HEK293 (cell line): ENCODE measurements around the gene COX7B2.

Experiments
- PRDM4 ChIP-seq: fragments of 450-650 bp; formaldehyde crosslinking; IDR thresholded peaks from 2 replicates; pipeline ENCODE4 v1.5.1; 2017; ENCODE audit warnings: missing biosample characterization, missing genetic modification characterization
- ZNF600 ChIP-seq: fragments of 450-650 bp; formaldehyde crosslinking; IDR thresholded peaks from 2 replicates; pipeline ENCODE4 v1.5.1; 2016; ENCODE audit warnings: missing biosample characterization, missing genetic modification characterization
- ZSCAN23 ChIP-seq: fragments of 450-650 bp; formaldehyde crosslinking; IDR thresholded peaks from 2 replicates; pipeline ENCODE4 v1.5.1; 2016; ENCODE audit warnings: missing biosample characterization, missing genetic modification characterization
- TF ChIP-seq, protein P1 (sequence below): fragments of 450-650 bp; formaldehyde crosslinking; IDR thresholded peaks from 2 replicates; pipeline ENCODE4 v1.5.1; 2016; ENCODE audit warnings: missing biosample characterization, missing genetic modification characterization

GRCh38 chr4:46819095-46819494, 90.0 kb downstream of the COX7B2 start:
- TF ChIP-seq ZSCAN23 (tag by site-specific recombination): no peak
- no peak for TF ChIP-seq PRDM4 (tag by site-specific recombination)
- no peak for TF ChIP-seq ZNF600
- TF ChIP-seq, protein P1, sequence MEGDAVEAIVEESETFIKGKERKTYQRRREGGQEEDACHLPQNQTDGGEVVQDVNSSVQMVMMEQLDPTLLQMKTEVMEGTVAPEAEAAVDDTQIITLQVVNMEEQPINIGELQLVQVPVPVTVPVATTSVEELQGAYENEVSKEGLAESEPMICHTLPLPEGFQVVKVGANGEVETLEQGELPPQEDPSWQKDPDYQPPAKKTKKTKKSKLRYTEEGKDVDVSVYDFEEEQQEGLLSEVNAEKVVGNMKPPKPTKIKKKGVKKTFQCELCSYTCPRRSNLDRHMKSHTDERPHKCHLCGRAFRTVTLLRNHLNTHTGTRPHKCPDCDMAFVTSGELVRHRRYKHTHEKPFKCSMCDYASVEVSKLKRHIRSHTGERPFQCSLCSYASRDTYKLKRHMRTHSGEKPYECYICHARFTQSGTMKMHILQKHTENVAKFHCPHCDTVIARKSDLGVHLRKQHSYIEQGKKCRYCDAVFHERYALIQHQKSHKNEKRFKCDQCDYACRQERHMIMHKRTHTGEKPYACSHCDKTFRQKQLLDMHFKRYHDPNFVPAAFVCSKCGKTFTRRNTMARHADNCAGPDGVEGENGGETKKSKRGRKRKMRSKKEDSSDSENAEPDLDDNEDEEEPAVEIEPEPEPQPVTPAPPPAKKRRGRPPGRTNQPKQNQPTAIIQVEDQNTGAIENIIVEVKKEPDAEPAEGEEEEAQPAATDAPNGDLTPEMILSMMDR (tag by site-specific recombination): no peak
